ENCODE data around the gene ATG16L2.

GRCh38 chr11:72792437-72793021 lies 21.7 kb upstream of the ATG16L2 start:
- no peak for TF ChIP-seq CTCF (IDR thresholded peaks at IDR 0.05; ENCODE audit: low read depth, low read length, missing input control)
- no peak for TF ChIP-seq TAF1 (conservative IDR thresholded peaks at IDR 0.05)
- TF ChIP-seq MAX (IDR thresholded peaks at IDR 0.05), result no peak

Measured in liver (tissue), 3 donors.